CD4-positive, alpha-beta T cell (primary cell): ENCODE data around the gene ZNF524. TPM values are rescaled to one million over a fixed set of nuclear protein-coding genes. Genes with fewer than 3 reads are reported as not detected.

Experiments used
- ATAC-seq: fragments of 200-7000 bp; cut with Tn5 transposase; one replicate; pipeline ENCODE4 v1.10.0; 2022; ENCODE audit warnings: mild to moderate bottlenecking; ENCODE audit not compliant: poor library complexity
- CTCF ChIA-PET: fragments of 350-600 bp; sonication (Branson Sonifier 250); formaldehyde crosslinking; loops from one replicate; lab custom pipeline; 2021; ENCODE audit warnings: antibody characterized with exemption, inconsistent platforms; lab: Charles Lee
- POLR2A ChIA-PET: fragments of 350-600 bp; sonication (Branson Sonifier 250); formaldehyde crosslinking; loops from one replicate; lab custom pipeline; 2021; ENCODE audit warnings: antibody characterized with exemption, inconsistent platforms; lab: Charles Lee
- DNase-seq, 14 experiments: peaks; one replicate each; pipeline ENCODE4 v3.0.0-alpha.2; 2013 to 2020; ENCODE audit warnings: mixed read lengths in 2 of 14
- H3K27ac ChIP-seq, 2 donors: one replicate each; pipeline versions ENCODE4 v1.5.1 to v1.7.0; 2013; ENCODE audit warnings: low read length in 2 of 2, low read depth in 1 of 2, mild to moderate bottlenecking in 1 of 2
- H3K27me3 ChIP-seq, 2 experiments: 1 replicate in 1 of 2; 2 replicates in 1 of 2; pipeline versions ENCODE4 v1.6.1 to v1.7.0; 2013; ENCODE audit warnings: low read length in 2 of 2, control low read depth in 1 of 2, mild to moderate bottlenecking in 1 of 2, moderate library complexity in 1 of 2; ENCODE audit not compliant: insufficient read depth in 2 of 2, control insufficient read depth in 1 of 2
- H3K36me3 ChIP-seq: one replicate; pipeline ENCODE4 v1.6.1; 2013; ENCODE audit warnings: low read length, control low read depth; ENCODE audit not compliant: insufficient read depth
- H3K4me1 ChIP-seq: one replicate; pipeline ENCODE4 v1.6.1; 2013; ENCODE audit warnings: low read length, control low read depth; ENCODE audit not compliant: insufficient read depth
- H3K4me3 ChIP-seq: one replicate; pipeline ENCODE4 v1.5.1; 2013; ENCODE audit warnings: mild to moderate bottlenecking, low read length, moderate library complexity
- H3K9me3 ChIP-seq, 2 experiments: 1 replicate in 1 of 2; 2 replicates in 1 of 2; pipeline versions ENCODE4 v1.6.1 to v1.7.0; 2013; ENCODE audit warnings: low read length in 2 of 2, mild to moderate bottlenecking in 2 of 2, control low read depth in 1 of 2, moderate library complexity in 1 of 2; ENCODE audit not compliant: control insufficient read depth in 1 of 2, insufficient read depth in 1 of 2
- H3K27ac Mint-ChIP-seq: one replicate; pipeline ENCODE4 v1.8.0; 2020; ENCODE audit warnings: mixed read lengths
- H3K27me3 Mint-ChIP-seq: one replicate; pipeline ENCODE4 v1.8.0; 2021; ENCODE audit warnings: mixed read lengths
- H3K36me3 Mint-ChIP-seq: one replicate; pipeline ENCODE4 v1.8.0; 2021; ENCODE audit warnings: low read depth, mixed read lengths
- H3K4me1 Mint-ChIP-seq: one replicate; pipeline ENCODE4 v1.8.0; 2021; ENCODE audit warnings: low read depth, mixed read lengths
- H3K4me3 Mint-ChIP-seq: one replicate; pipeline ENCODE4 v1.8.0; 2020; ENCODE audit warnings: mild to moderate bottlenecking, mixed read lengths
- H3K9me3 Mint-ChIP-seq: one replicate; pipeline ENCODE4 v1.8.0; 2020; ENCODE audit warnings: mixed read lengths
- intact Hi-C, 2 experiments: fragments of 100-400 bp; cut with DNase I in 1 of 2; cut with micrococcal nuclease in 1 of 2; formaldehyde crosslinking; loops; one replicate each; pipeline versions ENCODE4 v1.15.1 to v1.9.0; 2023 to 2025; cut with DNase I, micrococcal nuclease
- total RNA-seq, 174 experiments: library from RNA in 2 of 174; stranded (reverse) in 2 of 174; gene quantifications; one replicate each; pipeline ENCODE4 v1.2.3 and lab custom pipeline; 2021 to 2026
- TF ChIP-seq, protein P1 (sequence below): fragments of 200-600 bp; IDR thresholded peaks from one replicate; pipeline ENCODE4 v1.8.0; 2022; ENCODE audit warnings: antibody characterized with exemption, mild to moderate bottlenecking

ZNF524 gene
- total RNA-seq, 2 experiments from 2014 or later = 9.6 to 10.3 TPM

DNA sequence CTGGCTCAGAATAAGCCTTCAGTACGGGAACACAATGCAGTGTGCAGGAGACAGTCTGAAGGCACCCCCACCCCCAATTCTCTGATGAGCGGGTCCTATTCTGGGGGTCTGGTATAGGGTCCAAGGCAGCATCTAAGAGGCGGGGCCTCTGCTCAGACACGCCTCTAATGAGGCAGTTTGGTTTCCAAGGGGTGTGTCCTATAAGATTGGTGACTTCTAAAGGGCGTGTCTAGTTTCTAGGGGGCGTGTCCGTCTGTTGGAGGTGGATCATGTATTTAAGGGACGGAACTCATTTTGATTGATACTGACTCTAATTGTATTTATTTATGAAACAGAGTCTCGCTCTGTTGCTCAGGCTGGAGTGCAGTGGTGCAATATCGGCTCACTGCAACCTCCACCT, 9.5 kb upstream of the ZNF524 start:
- ATAC-seq = no peak
- Mint-ChIP-seq H3K9me3 (no peaks in the 10 kb centered on the region), H3K4me1 (peaks cover 33% of the 10 kb centered on the region), H3K27ac (no peak overlapping the region), H3K4me3 (no peak overlapping the region), H3K36me3 (peaks cover 16% of the 10 kb centered on the region), H3K27me3 (no peaks in the 10 kb centered on the region)
- Histone ChIP-seq H3K4me3 (no peak overlapping the region), H3K9me3 (no peaks in the 10 kb centered on the region), H3K36me3 (peaks cover 19% of the 10 kb centered on the region), H3K27me3 (no peaks in the 10 kb centered on the region), H3K4me1 (peaks cover 28% of the 10 kb centered on the region), H3K27ac (no peak overlapping the region)
- ChIA-PET POLR2A (no interaction called here), CTCF (no interaction called here)
- TF ChIP-seq, protein P1, sequence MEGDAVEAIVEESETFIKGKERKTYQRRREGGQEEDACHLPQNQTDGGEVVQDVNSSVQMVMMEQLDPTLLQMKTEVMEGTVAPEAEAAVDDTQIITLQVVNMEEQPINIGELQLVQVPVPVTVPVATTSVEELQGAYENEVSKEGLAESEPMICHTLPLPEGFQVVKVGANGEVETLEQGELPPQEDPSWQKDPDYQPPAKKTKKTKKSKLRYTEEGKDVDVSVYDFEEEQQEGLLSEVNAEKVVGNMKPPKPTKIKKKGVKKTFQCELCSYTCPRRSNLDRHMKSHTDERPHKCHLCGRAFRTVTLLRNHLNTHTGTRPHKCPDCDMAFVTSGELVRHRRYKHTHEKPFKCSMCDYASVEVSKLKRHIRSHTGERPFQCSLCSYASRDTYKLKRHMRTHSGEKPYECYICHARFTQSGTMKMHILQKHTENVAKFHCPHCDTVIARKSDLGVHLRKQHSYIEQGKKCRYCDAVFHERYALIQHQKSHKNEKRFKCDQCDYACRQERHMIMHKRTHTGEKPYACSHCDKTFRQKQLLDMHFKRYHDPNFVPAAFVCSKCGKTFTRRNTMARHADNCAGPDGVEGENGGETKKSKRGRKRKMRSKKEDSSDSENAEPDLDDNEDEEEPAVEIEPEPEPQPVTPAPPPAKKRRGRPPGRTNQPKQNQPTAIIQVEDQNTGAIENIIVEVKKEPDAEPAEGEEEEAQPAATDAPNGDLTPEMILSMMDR = no peak
- intact Hi-C loops = no loop called here
- no peak for DNase-seq

DNA sequence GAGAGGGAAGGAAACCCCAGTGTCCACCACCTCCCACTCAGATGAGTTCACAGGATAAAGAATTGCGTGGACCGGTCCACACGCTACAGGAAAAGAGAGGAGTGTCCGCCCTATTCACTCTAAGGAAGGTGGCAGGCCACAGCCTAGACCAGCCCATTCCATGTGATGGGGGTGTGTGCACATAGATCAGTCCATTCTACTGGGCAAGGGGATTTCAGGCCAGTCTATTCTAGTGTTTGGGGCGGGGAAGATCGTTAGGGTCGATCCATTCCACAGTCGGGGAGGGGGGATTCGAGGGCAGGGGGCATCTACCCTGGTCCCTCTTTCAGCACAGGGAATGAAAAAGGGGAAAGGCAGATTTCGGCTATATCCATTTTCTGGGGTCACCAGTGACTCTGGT, 8.5 kb upstream of the ZNF524 start:
- H3K27ac Mint-ChIP-seq = no peak overlapping the region
- H3K4me1 ChIP-seq = peaks cover 18% of the 10 kb centered on the region
- no peak overlapping the region for H3K4me3 ChIP-seq
- no peaks in the 10 kb centered on the region for H3K27me3 Mint-ChIP-seq
- H3K9me3 Mint-ChIP-seq = no peaks in the 10 kb centered on the region
- POLR2A ChIA-PET = no interaction called here
- DNase-seq (peak in 1 of 14 experiments; percentile 2), ATAC-seq (no peak)
- H3K36me3 Mint-ChIP-seq = peaks cover 25% of the 10 kb centered on the region
- CTCF ChIA-PET = no interaction called here
- TF ChIP-seq, protein P1 = no peak
- H3K4me3 Mint-ChIP-seq = no peak overlapping the region
- no peaks in the 10 kb centered on the region for H3K9me3 ChIP-seq
- peaks cover 27% of the 10 kb centered on the region for H3K36me3 ChIP-seq
- H3K4me1 Mint-ChIP-seq = peaks cover 24% of the 10 kb centered on the region
- intact Hi-C loops = no loop called here
- no peak overlapping the region for H3K27ac ChIP-seq
- no peaks in the 10 kb centered on the region for H3K27me3 ChIP-seq

DNA sequence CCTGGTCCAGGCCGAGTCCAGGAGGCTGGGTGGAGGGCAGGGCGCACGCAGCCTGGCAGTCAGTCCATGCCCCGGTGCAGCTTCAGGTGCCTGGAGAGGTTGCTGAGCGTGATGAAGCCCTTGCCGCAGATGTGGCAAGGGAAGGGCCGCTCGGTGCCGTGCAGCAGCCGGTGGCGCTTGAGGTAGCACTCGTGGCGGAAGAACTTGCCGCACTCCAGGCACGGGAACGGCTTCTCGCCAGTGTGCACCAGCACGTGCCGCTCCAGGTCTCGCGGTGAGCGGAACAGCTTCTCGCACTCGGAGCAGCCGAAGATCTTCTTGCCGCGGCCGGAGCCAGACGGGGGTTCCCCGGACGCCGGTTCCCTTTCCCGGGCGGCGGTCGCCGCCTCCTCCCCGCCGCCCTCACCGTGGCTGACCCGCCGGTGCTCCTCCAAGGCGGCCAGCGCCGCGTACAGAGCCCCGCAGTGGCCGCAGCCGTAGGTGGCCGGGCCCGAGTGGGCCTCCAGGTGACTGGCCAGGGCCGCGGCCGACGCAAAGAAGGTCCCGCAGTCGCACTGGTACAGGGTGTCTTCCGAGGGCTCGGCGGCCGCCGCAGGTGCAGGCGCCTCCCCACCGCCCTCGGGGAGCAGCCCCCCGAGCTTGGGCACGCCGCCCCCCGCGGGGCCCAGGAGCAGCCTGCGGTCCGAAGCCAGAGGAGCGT, 7.5 kb upstream of the ZNF524 start:
- H3K4me3 Mint-ChIP-seq = no peak overlapping the region
- Histone ChIP-seq H3K27me3 (no peaks in the 10 kb centered on the region), H3K9me3 (no peaks in the 10 kb centered on the region), H3K36me3 (peaks cover 29% of the 10 kb centered on the region), H3K27ac (no peak overlapping the region), H3K4me3 (no peak overlapping the region), H3K4me1 (peaks cover 8% of the 10 kb centered on the region)
- ChIA-PET CTCF (no interaction called here), POLR2A (no interaction called here)
- peaks cover 33% of the 10 kb centered on the region for H3K36me3 Mint-ChIP-seq
- DNase-seq (peak in 1 of 14 experiments; percentile 22), ATAC-seq (no peak)
- intact Hi-C loops = no loop called here
- H3K27ac Mint-ChIP-seq = no peak overlapping the region
- no peaks in the 10 kb centered on the region for H3K27me3 Mint-ChIP-seq
- H3K4me1 Mint-ChIP-seq = peaks cover 14% of the 10 kb centered on the region
- no peaks in the 10 kb centered on the region for H3K9me3 Mint-ChIP-seq
- TF ChIP-seq, protein P1 = no peak
